Head of caudate nucleus (tissue), 42 donors: ENCODE results near the gene CCDC38.
A peak's percentile ranks its signal among the peaks of the same experiment; 100 is the strongest.

Experiments
- DNase-seq, 42 donors: peaks; one replicate each; pipeline versions ENCODE4 v3.0.0 to v3.0.0-alpha.2; 2020 to 2021; ENCODE audit warnings: mixed read lengths in 7 of 42
- intact Hi-C: fragments of 100-400 bp; cut with DNase I; formaldehyde crosslinking; loops from one replicate; pipeline ENCODE4 v1.15.0; 2022

Gene CCDC38

GRCh38 chr12:95908573-95908972, 33.8 kb downstream of the CCDC38 start:
- intact Hi-C loops = no loop called here
- DNase-seq = no peak

GRCh38 chr12:95898081-95898480, 44.3 kb downstream of the CCDC38 start:
- DNase-seq = no peak
- intact Hi-C loops = no loop called here

GRCh38 chr12:95896846-95897245, 45.6 kb downstream of the CCDC38 start:
- intact Hi-C loops = no loop called here
- DNase-seq = no peak

- no peak for DNase-seq
- intact Hi-C loops = no loop called here
Measured at GRCh38 chr12:95890958-95891357, 51.5 kb downstream of the CCDC38 start.

- intact Hi-C loops = no loop called here
- no peak for DNase-seq
Measured at GRCh38 chr12:95887311-95887710, 55.1 kb downstream of the CCDC38 start.

- DNase-seq = no peak
- intact Hi-C loops = no loop called here
Measured at GRCh38 chr12:95884998-95885397, 57.4 kb downstream of the CCDC38 start.

GRCh38 chr12:95882873-95883272, 59.5 kb downstream of the CCDC38 start:
- intact Hi-C loops = no loop called here
- DNase-seq = no peak

GRCh38 chr12:95882080-95882479, 60.3 kb downstream of the CCDC38 start:
- no peak for DNase-seq

GRCh38 chr12:95881331-95881955, 61.0 kb downstream of the CCDC38 start:
- no peak for DNase-seq
- intact Hi-C loops = no loop called here

More at GRCh38 chr12:95882080-95882479, 60.3 kb downstream of the CCDC38 start:
- intact Hi-C loops = no loop called here

GRCh38 chr12:95880895-95881294, 61.5 kb downstream of the CCDC38 start:
- intact Hi-C loops = no loop called here
- DNase-seq = no peak

GRCh38 chr12:95877622-95878021, 64.8 kb downstream of the CCDC38 start:
- intact Hi-C loops = no loop called here
- DNase-seq = no peak

- intact Hi-C loops = no loop called here
- DNase-seq = no peak
Measured at GRCh38 chr12:95874452-95874851, 68.0 kb downstream of the CCDC38 start.

- DNase-seq = no peak
- intact Hi-C loops = no loop called here
Measured at GRCh38 chr12:95870897-95871296, 71.5 kb downstream of the CCDC38 start.

GRCh38 chr12:95863337-95863736, 79.1 kb downstream of the CCDC38 start:
- DNase-seq = no peak
- intact Hi-C loops = no loop called here

- intact Hi-C loops = no loop called here
- no peak for DNase-seq
Measured at GRCh38 chr12:95862038-95862437, 80.4 kb downstream of the CCDC38 start.

- intact Hi-C loops = no loop called here
- no peak for DNase-seq
Measured at GRCh38 chr12:95859947-95860850, 82.2 kb downstream of the CCDC38 start.

- DNase-seq = no peak
- intact Hi-C loops = no loop called here
Measured at GRCh38 chr12:95859344-95859816, 83.0 kb downstream of the CCDC38 start.

GRCh38 chr12:95858451-95859343, 83.7 kb downstream of the CCDC38 start, which contains the start of gene SNRPF:
SNRPF (plus strand) TSS chr12:95858952; CDS start chr12:95859074, 122 bp downstream.
- intact Hi-C loops = no loop called here
- DNase-seq = peak; percentile 91 to 98 (median 95)

- intact Hi-C loops = no loop called here
Measured at GRCh38 chr12:95857799-95858198, 84.6 kb downstream of the CCDC38 start.

More at GRCh38 chr12:95857799-95858198, 84.6 kb downstream of the CCDC38 start:
- DNase-seq = no peak
